Astrocyte of the spinal cord (primary cell): ENCODE data around the gene AP1M2.
"Not testable (repeated sequence)": the region's sequence is repeated elsewhere in the genome, so short reads cannot be mapped to it uniquely, and the experiment has no call there.

Experiments used
- DNase-seq: peaks from one replicate; pipeline ENCODE4 v3.0.0; 2011; ENCODE audit warnings: low read depth, low spot score
- H3K4me3 ChIP-seq: 2 replicates; pipeline ENCODE4 v1.5.1; 2011; ENCODE audit warnings: low read depth, mild to moderate bottlenecking, low read length, moderate library complexity
- in situ Hi-C: cut with HindIII; loops from 2 replicates; pipeline ENCODE4 v1.10.0; 2017; ENCODE audit warnings: low sequenced_read_pairs
- TF ChIP-seq, protein P1 (sequence below): IDR thresholded peaks from 2 replicates; pipeline ENCODE4 v1.5.1; 2012; ENCODE audit warnings: low read depth, mild to moderate bottlenecking, low read length, inconsistent platforms

Gene AP1M2

GRCh38 chr19:10532457-10532856 is 54.7 kb downstream of the AP1M2 start:
- TF ChIP-seq, protein P1, sequence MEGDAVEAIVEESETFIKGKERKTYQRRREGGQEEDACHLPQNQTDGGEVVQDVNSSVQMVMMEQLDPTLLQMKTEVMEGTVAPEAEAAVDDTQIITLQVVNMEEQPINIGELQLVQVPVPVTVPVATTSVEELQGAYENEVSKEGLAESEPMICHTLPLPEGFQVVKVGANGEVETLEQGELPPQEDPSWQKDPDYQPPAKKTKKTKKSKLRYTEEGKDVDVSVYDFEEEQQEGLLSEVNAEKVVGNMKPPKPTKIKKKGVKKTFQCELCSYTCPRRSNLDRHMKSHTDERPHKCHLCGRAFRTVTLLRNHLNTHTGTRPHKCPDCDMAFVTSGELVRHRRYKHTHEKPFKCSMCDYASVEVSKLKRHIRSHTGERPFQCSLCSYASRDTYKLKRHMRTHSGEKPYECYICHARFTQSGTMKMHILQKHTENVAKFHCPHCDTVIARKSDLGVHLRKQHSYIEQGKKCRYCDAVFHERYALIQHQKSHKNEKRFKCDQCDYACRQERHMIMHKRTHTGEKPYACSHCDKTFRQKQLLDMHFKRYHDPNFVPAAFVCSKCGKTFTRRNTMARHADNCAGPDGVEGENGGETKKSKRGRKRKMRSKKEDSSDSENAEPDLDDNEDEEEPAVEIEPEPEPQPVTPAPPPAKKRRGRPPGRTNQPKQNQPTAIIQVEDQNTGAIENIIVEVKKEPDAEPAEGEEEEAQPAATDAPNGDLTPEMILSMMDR, result no peak
- no peak for DNase-seq
- in situ Hi-C loops, result no loop called here

DNA sequence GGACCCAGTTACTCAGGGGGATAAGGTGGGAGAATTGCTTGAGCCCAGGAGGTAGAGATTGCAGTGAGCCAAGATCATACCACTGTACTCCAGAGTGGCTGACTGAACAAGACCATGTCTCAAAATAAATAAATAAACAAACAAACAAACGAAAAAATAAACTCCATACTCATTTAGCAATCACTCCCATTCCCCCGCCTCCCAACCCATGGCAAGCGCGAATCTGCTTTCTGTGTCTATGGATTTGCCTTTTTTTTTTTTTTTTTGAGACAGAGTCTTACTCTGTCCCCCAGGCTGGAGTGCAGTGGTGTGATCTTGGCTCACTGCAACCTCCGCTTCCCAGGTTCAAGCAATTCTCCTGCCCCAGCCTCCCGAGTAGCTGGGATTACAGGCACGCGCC is 60.2 kb downstream of the AP1M2 start:
- H3K4me3 ChIP-seq, DNase-seq, in situ Hi-C loops: not testable (repeated sequence)

More at GRCh38 chr19:10532457-10532856, 54.7 kb downstream of the AP1M2 start:
- H3K4me3 ChIP-seq, result no peak overlapping the region

GRCh38 chr19:10525636-10526035 is 61.5 kb downstream of the AP1M2 start:
- DNase-seq, result no peak
- in situ Hi-C loops, result no loop called here
- TF ChIP-seq, protein P1, result no peak
- no peak overlapping the region for H3K4me3 ChIP-seq

GRCh38 chr19:10523135-10523636 is 63.9 kb downstream of the AP1M2 start:
- no peak for DNase-seq
- TF ChIP-seq, protein P1, result no peak
- in situ Hi-C loops, result no loop called here
- no peak overlapping the region for H3K4me3 ChIP-seq
